PC-3 (cell line): ENCODE results near the gene TNK2. TPM values are rescaled to one million over a fixed set of nuclear protein-coding genes. Genes with fewer than 3 reads are reported as not detected.
"Not testable (repeated sequence)": the region's sequence is repeated elsewhere in the genome, so short reads cannot be mapped to it uniquely, and the experiment has no call there.

Experiments
- ATAC-seq: fragments of 200-7000 bp; cut with Tn5 transposase; 2 replicates; pipeline ENCODE4 v1.9.1; 2020; ENCODE audit warnings: mild to moderate bottlenecking, moderate library complexity
- BruUV-seq: library from RNA; stranded (reverse); fragments of 400-500 nt; replicated peaks from 2 replicates; lab custom pipeline; 2021; lab: Mats Ljungman, UMichigan
- CTCF ChIA-PET: fragments of 300-600 bp; sonication (Branson Sonifier 250); formaldehyde crosslinking; loops from one replicate; lab custom pipeline; 2022; ENCODE audit warnings: antibody characterized with exemption; lab: Charles Lee
- POLR2A ChIA-PET: fragments of 300-600 bp; sonication (Branson Sonifier 250); formaldehyde crosslinking; loops from one replicate; lab custom pipeline; 2022; ENCODE audit warnings: antibody characterized with exemption; ENCODE audit not compliant: unreplicated experiment; lab: Charles Lee
- DNase-seq: peaks from one replicate; pipeline ENCODE4 v3.0.0-alpha.2; 2015
- H2AFZ ChIP-seq: fragments of 300-600 bp; sonication (generic); 2 replicates; pipeline ENCODE4 v1.6.0; 2016; ENCODE audit warnings: antibody characterized with exemption, low read length
- H3F3A ChIP-seq: fragments of 300-600 bp; sonication (generic); one replicate; pipeline ENCODE4 v1.6.0; 2017; ENCODE audit warnings: antibody characterized with exemption, low read length, control low read depth, mild to moderate bottlenecking; ENCODE audit not compliant: unreplicated experiment
- H3K27ac ChIP-seq: fragments of 300-600 bp; sonication (generic); 2 replicates; pipeline ENCODE4 v1.5.1; 2016; ENCODE audit warnings: mild to moderate bottlenecking, low read length
- H3K27me3 ChIP-seq: fragments of 300-600 bp; sonication (generic); 2 replicates; pipeline ENCODE4 v1.6.1; 2016; ENCODE audit warnings: low read length, mixed read lengths
- H3K36me3 ChIP-seq: fragments of 300-600 bp; sonication (generic); 2 replicates; pipeline ENCODE4 v1.6.1; 2016; ENCODE audit warnings: low read depth, mixed run types, low read length, mixed read lengths
- H3K4me1 ChIP-seq: fragments of 300-600 bp; sonication (generic); 2 replicates; pipeline ENCODE4 v1.5.1; 2016; ENCODE audit warnings: low read length; ENCODE audit not compliant: insufficient read depth
- H3K4me2 ChIP-seq: fragments of 300-600 bp; sonication (generic); 2 replicates; pipeline ENCODE4 v1.6.0; 2016; ENCODE audit warnings: low read length
- H3K4me3 ChIP-seq: fragments of 300-600 bp; sonication (generic); 2 replicates; pipeline ENCODE4 v1.5.1; 2016; ENCODE audit warnings: mild to moderate bottlenecking, low read length, mixed read lengths
- H3K79me2 ChIP-seq: fragments of 300-600 bp; sonication (generic); 2 replicates; pipeline ENCODE4 v1.6.1; 2017; ENCODE audit warnings: low read length, mixed read lengths
- H3K9ac ChIP-seq: fragments of 300-600 bp; sonication (generic); 2 replicates; pipeline ENCODE4 v1.6.0; 2016; ENCODE audit warnings: mild to moderate bottlenecking, low read length
- H3K9me2 ChIP-seq: fragments of 300-600 bp; sonication (generic); replicated peaks from 2 replicates; pipeline ENCODE4 v1.6.1; 2016; ENCODE audit warnings: mixed run types, low read length, mixed read lengths
- H3K9me3 ChIP-seq: fragments of 300-600 bp; sonication (generic); 2 replicates; pipeline ENCODE4 v1.6.1; 2016; ENCODE audit warnings: low read length, mixed read lengths
- H4K20me1 ChIP-seq: fragments of 300-600 bp; sonication (generic); 2 replicates; pipeline ENCODE4 v1.6.1; 2016; ENCODE audit warnings: low read length, mixed read lengths
- CTCF ChIP-seq: fragments of 300-600 bp; sonication (generic); conservative IDR thresholded peaks from 2 replicates; pipeline ENCODE4 v1.5.1; 2017; ENCODE audit warnings: antibody characterized with exemption, low read depth, mild to moderate bottlenecking, low read length
- EZH2 ChIP-seq: fragments of 300-600 bp; sonication (generic); IDR thresholded peaks from one replicate; pipeline ENCODE4 v1.6.1; 2017; ENCODE audit warnings: antibody characterized with exemption, mild to moderate bottlenecking, low read length; ENCODE audit not compliant: unreplicated experiment
- EZH2phosphoT487 ChIP-seq: fragments of 300-600 bp; sonication (generic); IDR thresholded peaks from 2 replicates; pipeline ENCODE4 v1.6.1; 2018; ENCODE audit warnings: mild to moderate bottlenecking, antibody characterized with exemption, low read length, borderline replicate concordance
- intact Hi-C: fragments of 100-400 bp; cut with micrococcal nuclease; formaldehyde crosslinking; loops from 2 replicates; pipeline ENCODE4 v1.9.0; 2023
- total RNA-seq: library from RNA; depleted of rRNA; stranded (reverse); fragments of >200 nt; gene quantifications from 2 replicates; pipeline ENCODE4 v1.2.3, GENCODE V29; 2014

Gene TNK2
- total RNA-seq, 1 experiment from 2014 or later: 49.3 TPM

DNA sequence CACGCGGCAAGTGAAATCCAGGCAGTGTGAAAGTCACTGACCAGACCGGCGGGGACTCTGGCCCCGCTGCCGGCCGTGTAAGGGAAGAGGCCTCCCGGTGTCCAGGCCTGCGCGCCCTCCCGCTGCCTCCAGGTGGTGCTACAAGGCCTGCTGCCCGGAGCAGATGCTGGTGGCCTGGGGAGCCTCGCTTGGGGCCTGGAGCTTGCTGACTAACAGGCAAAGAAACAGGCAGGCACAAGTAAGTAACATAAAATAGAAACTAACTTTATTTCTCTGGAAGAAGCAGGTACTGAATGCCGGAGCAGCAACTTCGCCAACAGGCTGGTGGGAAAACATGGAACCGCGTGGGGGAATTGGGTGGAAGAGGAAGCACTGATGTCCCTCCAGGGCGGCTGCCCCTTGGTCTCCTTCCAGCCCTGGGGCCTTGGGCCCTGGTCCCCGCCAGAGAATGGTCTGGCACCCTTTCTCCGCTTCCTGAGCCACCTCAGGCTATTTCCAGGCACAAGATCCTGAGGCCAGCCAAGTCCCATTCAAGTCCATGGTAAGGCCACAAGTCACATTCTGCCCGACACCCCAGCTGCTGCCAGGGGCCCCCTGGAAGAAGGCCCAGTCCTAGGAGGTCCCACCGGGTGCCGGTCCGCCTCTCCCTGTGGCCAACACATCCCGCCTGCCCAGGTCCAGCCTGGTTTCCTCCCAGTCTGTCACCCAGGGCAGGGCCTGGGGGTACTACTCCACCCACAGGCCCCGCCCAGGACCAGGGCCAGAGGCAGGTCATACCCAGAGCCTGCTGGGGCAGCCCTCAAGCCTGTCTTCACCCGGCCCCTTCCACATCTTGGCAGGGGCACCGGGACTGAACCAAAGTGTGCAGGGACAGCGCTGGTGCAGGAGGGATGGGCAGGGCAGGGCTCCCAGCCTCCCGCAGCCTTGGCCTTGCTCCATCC lies 45.0 kb downstream of the TNK2 start:
- Histone ChIP-seq H3K4me3 (no peak overlapping the region), H3K4me2 (peak overlapping the region; percentile 21), H3F3A (no peaks in the 10 kb centered on the region), H3K9me3 (no peaks in the 10 kb centered on the region), H3K36me3 (no peaks in the 10 kb centered on the region), H3K27ac (peak overlapping the region; percentile 29), H3K79me2 (no peaks in the 10 kb centered on the region), H4K20me1 (no peaks in the 10 kb centered on the region), H3K9ac (0 out of 2 replicates have a peak overlapping the region, but pooled peaks have one; percentile 11), H3K9me2 (no peaks in the 10 kb centered on the region), H3K27me3 (no peaks in the 10 kb centered on the region), H2AFZ (no peak overlapping the region), H3K4me1 (peaks cover 14% of the 10 kb centered on the region)
- ChIA-PET POLR2A (interaction anchor here (1.0 kb wide), 1 partner anchor 31 kb away, joined by 3 read pairs; no protein-coding TSS in a partner anchor), CTCF (interaction anchor here (0.6 to 1.3 kb wide), 6 partner anchors 8 to 51 kb away, joined by 3 to 42 read pairs (median 4); no protein-coding TSS in a partner anchor)
- DNase-seq: peak; percentile 88
- BruUV-seq: TSS peak; percentile 35
- intact Hi-C loops: loop anchor here (1.0 kb wide), 2 partner anchors 31 to 52 kb away; no protein-coding TSS in a partner anchor
- TF ChIP-seq EZH2 (no peak), CTCF (peak; percentile 95), EZH2phosphoT487 (no peak)
- peak; percentile 94 for ATAC-seq

DNA sequence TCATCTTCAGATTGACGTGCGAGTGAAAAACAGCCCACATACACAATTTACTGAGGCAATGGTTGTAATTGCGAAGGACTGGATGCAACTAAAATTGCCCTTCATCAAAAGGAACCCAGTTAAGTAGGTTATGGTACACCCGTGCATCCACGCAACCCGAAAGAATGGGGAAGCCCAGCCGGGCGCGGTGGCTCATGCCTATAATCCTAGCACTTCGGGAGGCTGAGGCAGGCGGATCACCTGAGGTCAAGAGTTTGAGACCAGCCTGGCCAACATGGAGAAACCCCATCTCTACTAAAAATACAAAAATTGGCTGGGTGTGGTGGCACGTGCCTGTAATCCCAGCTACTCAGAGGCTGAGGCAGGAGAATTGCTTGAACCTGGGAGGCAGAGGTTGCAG lies 46.0 kb downstream of the TNK2 start:
- DNase-seq, H3K9me2 ChIP-seq, intact Hi-C loops, POLR2A ChIA-PET, ATAC-seq, H3K27me3 ChIP-seq, H3K9ac ChIP-seq, H3K27ac ChIP-seq, H3K4me3 ChIP-seq, H3K36me3 ChIP-seq, H2AFZ ChIP-seq, H3K79me2 ChIP-seq, H4K20me1 ChIP-seq, H3K9me3 ChIP-seq, H3F3A ChIP-seq, H3K4me2 ChIP-seq: not testable (repeated sequence)
- TSS peak; percentile 3 for BruUV-seq
- CTCF ChIA-PET: interaction anchor here (0.6 to 2.1 kb wide), 4 partner anchors 12 to 53 kb away, joined by 3 to 42 read pairs (median 8); no protein-coding TSS in a partner anchor
- H3K4me1 ChIP-seq: peaks cover 14% of the 10 kb centered on the region

DNA sequence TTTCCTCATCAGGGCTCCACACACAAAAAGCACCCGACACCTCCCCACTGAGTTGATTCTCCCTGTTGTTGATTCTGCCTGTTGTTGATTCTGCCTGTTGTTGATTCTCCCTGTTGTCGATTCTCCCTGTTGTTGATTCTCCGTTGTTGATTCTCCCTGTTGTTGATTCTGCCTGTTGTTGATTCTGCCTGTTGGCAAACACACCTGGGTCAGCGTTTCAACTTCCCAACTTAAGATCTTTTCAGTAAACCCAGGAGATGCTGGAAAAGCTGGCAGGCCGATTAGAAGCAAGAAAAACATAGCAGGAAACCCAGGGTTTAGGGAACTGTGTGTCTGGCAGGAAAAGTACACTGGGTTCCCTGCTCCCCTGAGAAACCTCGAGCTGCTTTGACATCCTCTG lies 47.9 kb downstream of the TNK2 start:
- BruUV-seq: no TSS peak
- Histone ChIP-seq H3K9ac (no peak overlapping the region), H4K20me1 (no peaks in the 10 kb centered on the region), H3K4me3 (no peak overlapping the region), H3K4me1 (peaks cover 14% of the 10 kb centered on the region), H2AFZ (no peak overlapping the region), H3F3A (no peaks in the 10 kb centered on the region), H3K4me2 (no peak overlapping the region), H3K27ac (no peak overlapping the region), H3K27me3 (no peaks in the 10 kb centered on the region), H3K79me2 (no peaks in the 10 kb centered on the region), H3K9me2 (no peaks in the 10 kb centered on the region), H3K9me3 (no peaks in the 10 kb centered on the region), H3K36me3 (no peaks in the 10 kb centered on the region)
- intact Hi-C loops: no loop called here
- no peak for TF ChIP-seq CTCF
- no peak for TF ChIP-seq EZH2phosphoT487
- TF ChIP-seq EZH2: no peak
- no peak for DNase-seq
- CTCF ChIA-PET: interaction anchor here (1.1 to 2.1 kb wide), 2 partner anchors 32 to 34 kb away, joined by 3 to 14 read pairs; no protein-coding TSS in a partner anchor
- POLR2A ChIA-PET: no interaction called here
- ATAC-seq: no peak
